ENCODE measurements around the gene DGCR8. TPM values are rescaled to one million over a fixed set of nuclear protein-coding genes. Genes with fewer than 3 reads are reported as not detected.
A peak's percentile ranks its signal among the peaks of the same experiment; 100 is the strongest.

Gene DGCR8
- total RNA-seq, 1 donor from 2014 or later = 29.0 TPM

DNA sequence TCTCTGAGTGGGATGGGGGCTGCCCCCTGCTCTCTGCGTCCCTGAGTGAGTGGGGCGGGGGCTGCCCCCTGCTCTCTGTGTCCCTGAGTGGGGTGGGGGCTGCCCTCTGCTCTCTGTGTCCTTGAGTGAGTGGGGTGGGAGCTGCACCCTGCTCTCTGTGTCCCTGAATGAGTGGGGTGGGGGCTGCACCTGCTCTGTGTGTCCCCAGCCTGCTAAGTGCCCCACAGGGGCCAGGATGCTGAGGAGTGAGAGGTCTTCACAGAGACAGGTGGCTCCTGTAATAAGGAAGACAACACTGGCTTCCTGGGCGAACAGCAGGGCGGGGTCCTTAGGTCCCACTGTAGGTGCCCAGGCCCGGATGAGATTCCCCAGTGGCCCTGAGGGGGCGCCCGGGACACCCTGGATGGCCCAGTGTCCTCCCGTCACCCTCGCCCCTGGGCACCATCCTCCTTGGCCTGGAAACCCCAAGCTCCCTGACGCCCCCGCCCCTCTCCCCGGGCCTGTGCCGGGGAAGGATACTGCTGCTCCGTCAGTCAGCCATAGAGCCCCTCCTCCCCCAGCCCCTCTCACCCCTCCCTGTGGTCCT lies 74.7 kb downstream of the DGCR8 start:
- no peaks in the 10 kb centered on the region for H3K79me2 ChIP-seq (ENCODE audit: insufficient read depth, low read length)
- no peaks in the 10 kb centered on the region for H3K9me3 ChIP-seq (ENCODE audit: insufficient read depth, low read depth, low read length)
- no peak overlapping the region for H2AFZ ChIP-seq (ENCODE audit: low read depth, low read length)
- Mint-ChIP-seq H3K36me3 (ENCODE audit: low read depth, unreplicated experiment) (no peaks in the 10 kb centered on the region), H3K4me3 (ENCODE audit: unreplicated experiment) (no peak overlapping the region), H3K27ac (ENCODE audit: unreplicated experiment) (peak overlapping the region; percentile 53), H3K27me3 (ENCODE audit: low read depth, unreplicated experiment) (peaks cover 7% of the 10 kb centered on the region), H3K9me3 (ENCODE audit: unreplicated experiment) (no peaks in the 10 kb centered on the region), H3K4me1 (ENCODE audit: low read depth, unreplicated experiment) (no peaks in the 10 kb centered on the region)
- DNase-seq (ENCODE audit: low read depth) (no peak), FAIRE-seq (no peak)
- H3K4me1 ChIP-seq (ENCODE audit: insufficient read depth, low read length) = no peaks in the 10 kb centered on the region
- TF ChIP-seq EZH2 (IDR thresholded peaks at IDR 0.05; ENCODE audit: insufficient read depth, low read length) = no peak
- TF ChIP-seq, protein P1, sequence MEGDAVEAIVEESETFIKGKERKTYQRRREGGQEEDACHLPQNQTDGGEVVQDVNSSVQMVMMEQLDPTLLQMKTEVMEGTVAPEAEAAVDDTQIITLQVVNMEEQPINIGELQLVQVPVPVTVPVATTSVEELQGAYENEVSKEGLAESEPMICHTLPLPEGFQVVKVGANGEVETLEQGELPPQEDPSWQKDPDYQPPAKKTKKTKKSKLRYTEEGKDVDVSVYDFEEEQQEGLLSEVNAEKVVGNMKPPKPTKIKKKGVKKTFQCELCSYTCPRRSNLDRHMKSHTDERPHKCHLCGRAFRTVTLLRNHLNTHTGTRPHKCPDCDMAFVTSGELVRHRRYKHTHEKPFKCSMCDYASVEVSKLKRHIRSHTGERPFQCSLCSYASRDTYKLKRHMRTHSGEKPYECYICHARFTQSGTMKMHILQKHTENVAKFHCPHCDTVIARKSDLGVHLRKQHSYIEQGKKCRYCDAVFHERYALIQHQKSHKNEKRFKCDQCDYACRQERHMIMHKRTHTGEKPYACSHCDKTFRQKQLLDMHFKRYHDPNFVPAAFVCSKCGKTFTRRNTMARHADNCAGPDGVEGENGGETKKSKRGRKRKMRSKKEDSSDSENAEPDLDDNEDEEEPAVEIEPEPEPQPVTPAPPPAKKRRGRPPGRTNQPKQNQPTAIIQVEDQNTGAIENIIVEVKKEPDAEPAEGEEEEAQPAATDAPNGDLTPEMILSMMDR (IDR thresholded peaks at IDR 0.05; ENCODE audit: insufficient read depth, low read depth, low read length) = no peak
- no peaks in the 10 kb centered on the region for H3K36me3 ChIP-seq (ENCODE audit: insufficient read depth, low read length)
- no peak overlapping the region for H3K27ac ChIP-seq (ENCODE audit: low read depth, low read length)
- H3K4me2 ChIP-seq (ENCODE audit: low read length) = peak overlapping the region; percentile 84
- H3K9ac ChIP-seq (ENCODE audit: low read length) = peak overlapping the region; percentile 57
- H3K27me3 ChIP-seq (ENCODE audit: insufficient read depth, low read length) = no peaks in the 10 kb centered on the region
- H4K20me1 ChIP-seq (ENCODE audit: insufficient read depth, low read length) = no peaks in the 10 kb centered on the region
- peak overlapping the region; percentile 39 for H3K4me3 ChIP-seq (ENCODE audit: insufficient read depth, low read depth, low read length)

DNA sequence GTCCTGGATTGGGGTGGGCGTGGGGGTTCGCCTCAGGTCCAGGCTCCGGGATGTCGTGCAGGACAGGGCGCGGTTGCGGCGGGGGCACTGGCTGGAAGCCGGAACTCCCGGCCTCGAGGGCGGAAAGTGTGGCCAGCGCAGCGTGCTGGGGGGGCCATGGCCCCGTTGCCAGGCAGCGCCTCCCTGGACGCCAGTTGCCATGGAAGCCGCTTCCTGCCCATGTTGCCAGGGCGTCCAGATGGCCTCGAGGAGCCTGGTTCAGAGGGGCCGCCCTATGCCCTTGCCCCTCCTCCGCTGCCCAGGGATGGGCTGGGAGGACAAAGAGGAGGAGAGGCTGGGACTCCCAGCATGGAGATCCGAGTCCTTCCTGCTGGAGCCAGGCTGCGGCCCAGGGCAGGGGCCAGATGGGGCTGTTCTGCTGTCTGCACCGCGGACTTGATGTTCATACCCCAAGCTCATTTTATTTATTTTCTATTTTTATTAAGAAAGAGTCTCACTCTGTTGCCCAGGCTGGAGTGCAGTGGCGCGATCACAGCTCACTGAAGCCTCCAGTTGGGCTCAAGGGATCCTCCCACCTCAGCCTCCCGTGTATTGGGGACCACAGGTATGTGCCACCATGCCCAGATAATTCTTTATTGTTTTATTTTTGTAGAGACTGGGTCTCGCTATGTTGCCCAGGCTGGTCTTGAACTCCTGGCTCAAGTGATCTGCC lies 75.4 kb downstream of the DGCR8 start:
- Histone ChIP-seq H3K27ac (ENCODE audit: low read depth, low read length) (no peak overlapping the region), H3K9ac (ENCODE audit: low read length) (peak overlapping the region; percentile 57)
- no peaks in the 10 kb centered on the region for H3K4me1 Mint-ChIP-seq (ENCODE audit: low read depth, unreplicated experiment)

More for the DNA sequence above, 75.4 kb downstream of the DGCR8 start:
- Histone ChIP-seq H3K4me2 (ENCODE audit: low read length) (peak overlapping the region; percentile 84), H3K27me3 (ENCODE audit: insufficient read depth, low read length) (peaks cover 4% of the 10 kb centered on the region), H2AFZ (ENCODE audit: low read depth, low read length) (no peak overlapping the region), H3K9me3 (ENCODE audit: insufficient read depth, low read depth, low read length) (no peaks in the 10 kb centered on the region), H3K79me2 (ENCODE audit: insufficient read depth, low read length) (no peaks in the 10 kb centered on the region), H3K4me3 (ENCODE audit: insufficient read depth, low read depth, low read length) (peak overlapping the region; percentile 39), H4K20me1 (ENCODE audit: insufficient read depth, low read length) (no peaks in the 10 kb centered on the region), H3K36me3 (ENCODE audit: insufficient read depth, low read length) (no peaks in the 10 kb centered on the region), H3K4me1 (ENCODE audit: insufficient read depth, low read length) (no peaks in the 10 kb centered on the region)
- H3K36me3 Mint-ChIP-seq (ENCODE audit: low read depth, unreplicated experiment) = no peaks in the 10 kb centered on the region
- no peak overlapping the region for H3K27ac Mint-ChIP-seq (ENCODE audit: unreplicated experiment)
- DNase-seq (ENCODE audit: low read depth) (peak; percentile 55), FAIRE-seq (no peak)
- peaks cover 11% of the 10 kb centered on the region for H3K27me3 Mint-ChIP-seq (ENCODE audit: low read depth, unreplicated experiment)
- no peaks in the 10 kb centered on the region for H3K9me3 Mint-ChIP-seq (ENCODE audit: unreplicated experiment)
- no peak overlapping the region for H3K4me3 Mint-ChIP-seq (ENCODE audit: unreplicated experiment)
- TF ChIP-seq EZH2 (IDR thresholded peaks at IDR 0.05; ENCODE audit: insufficient read depth, low read length) = no peak
- TF ChIP-seq, protein P1 (IDR thresholded peaks at IDR 0.05; ENCODE audit: insufficient read depth, low read depth, low read length) = no peak

Measured in astrocyte (in vitro differentiated cells and primary cell).